ENCODE results near the gene CORO7.

DNA sequence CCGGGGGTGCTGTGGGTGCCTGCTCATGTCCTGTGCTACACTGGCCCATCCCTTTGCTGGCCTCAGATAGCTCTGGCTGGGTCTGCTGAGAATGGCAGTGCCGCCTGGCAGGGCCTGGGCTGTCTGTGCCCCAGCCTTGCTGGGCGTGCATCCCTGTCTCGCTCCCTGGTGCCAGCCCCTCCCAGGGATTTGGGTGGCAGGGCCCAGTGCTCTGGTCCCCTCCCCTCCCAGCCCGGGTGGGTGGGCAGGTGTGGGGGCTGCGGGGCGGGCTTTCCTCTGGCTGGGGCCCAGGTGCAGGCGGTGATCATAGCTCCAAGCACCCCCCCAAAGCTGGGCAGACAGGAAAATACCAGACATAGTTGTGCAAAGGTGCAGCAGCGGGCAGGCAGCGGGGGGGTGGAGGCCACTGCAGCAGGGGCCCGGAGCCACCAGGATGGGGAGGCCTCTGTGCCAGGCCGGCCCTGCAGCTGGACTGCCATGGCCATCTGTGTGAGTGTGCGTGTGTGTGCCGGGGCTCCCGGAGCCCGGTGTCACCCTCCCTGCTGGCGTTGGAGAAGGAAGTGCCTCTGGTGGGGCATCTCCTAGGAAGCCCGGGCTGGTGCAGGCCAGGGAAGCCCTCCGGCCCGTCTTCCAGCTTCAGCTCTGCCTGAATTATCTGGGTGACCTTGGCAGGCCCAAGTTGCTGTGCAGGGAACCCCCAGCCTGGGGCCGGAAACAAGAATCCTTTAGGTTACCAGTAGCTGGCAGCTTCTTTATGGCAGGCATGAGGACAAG lies 93.1 kb downstream of the CORO7 start:
- TF ChIP-seq, protein P1, sequence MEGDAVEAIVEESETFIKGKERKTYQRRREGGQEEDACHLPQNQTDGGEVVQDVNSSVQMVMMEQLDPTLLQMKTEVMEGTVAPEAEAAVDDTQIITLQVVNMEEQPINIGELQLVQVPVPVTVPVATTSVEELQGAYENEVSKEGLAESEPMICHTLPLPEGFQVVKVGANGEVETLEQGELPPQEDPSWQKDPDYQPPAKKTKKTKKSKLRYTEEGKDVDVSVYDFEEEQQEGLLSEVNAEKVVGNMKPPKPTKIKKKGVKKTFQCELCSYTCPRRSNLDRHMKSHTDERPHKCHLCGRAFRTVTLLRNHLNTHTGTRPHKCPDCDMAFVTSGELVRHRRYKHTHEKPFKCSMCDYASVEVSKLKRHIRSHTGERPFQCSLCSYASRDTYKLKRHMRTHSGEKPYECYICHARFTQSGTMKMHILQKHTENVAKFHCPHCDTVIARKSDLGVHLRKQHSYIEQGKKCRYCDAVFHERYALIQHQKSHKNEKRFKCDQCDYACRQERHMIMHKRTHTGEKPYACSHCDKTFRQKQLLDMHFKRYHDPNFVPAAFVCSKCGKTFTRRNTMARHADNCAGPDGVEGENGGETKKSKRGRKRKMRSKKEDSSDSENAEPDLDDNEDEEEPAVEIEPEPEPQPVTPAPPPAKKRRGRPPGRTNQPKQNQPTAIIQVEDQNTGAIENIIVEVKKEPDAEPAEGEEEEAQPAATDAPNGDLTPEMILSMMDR (conservative IDR thresholded peaks at IDR 0.05 in 1 of 2, IDR thresholded peaks at IDR 0.05 in 1 of 2; ENCODE audit: extremely low read depth in 1 of 2, insufficient read depth in 1 of 2, low read depth in 1 of 2, low read length in 2 of 2): no peak
- no peak for TF ChIP-seq EZH2 (IDR thresholded peaks at IDR 0.05; ENCODE audit: borderline replicate concordance, low read length)
